RPMI8226 (cell line): ENCODE measurements around the gene OLR1.
A peak's percentile ranks its signal among the peaks of the same experiment; 100 is the strongest.
"Not testable (repeated sequence)": the region's sequence is repeated elsewhere in the genome, so short reads cannot be mapped to it uniquely, and the experiment has no call there.

Source experiments
- DNase-seq: peaks from one replicate; pipeline ENCODE4 v3.0.0-alpha.2; 2015

OLR1 gene

DNA sequence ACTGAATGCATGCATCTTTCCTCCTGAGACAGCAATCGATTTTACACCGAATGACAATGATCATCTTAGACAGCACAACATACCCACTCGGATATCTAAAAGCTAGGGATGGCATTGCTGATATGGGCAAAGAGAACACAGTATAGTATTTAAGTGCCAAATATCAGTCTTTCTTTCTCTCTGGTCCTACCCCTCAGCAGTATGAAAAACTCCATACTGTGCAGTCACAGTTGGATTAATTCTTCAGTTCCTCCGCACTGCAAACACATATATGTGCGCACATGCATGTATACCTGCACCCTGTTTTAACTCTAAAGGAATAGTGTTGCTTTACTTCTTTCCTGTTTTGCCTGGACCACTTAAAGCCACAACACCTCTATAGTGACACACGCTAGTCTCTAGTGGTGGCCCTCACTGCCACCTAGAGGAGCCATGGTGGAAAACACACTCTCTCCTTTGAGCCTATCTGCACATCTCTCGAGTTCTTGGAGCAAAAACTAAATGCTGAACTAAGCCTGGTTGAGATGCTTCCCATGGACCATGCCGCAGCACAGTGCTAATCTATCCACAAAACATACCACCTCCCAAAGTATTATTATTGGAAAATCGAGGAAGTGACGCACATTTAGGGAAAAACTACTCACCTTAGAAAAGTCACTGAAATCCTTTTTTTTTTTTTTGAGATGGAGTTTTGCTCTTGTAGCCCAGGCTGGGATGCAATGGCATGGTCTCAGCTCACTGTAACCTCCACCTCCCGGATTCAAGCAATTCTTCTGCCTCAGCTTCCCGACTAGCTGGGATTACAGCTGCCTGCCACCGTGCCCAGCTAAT is 18.8 kb upstream of the OLR1 start:
- peak; percentile 63 for DNase-seq

DNA sequence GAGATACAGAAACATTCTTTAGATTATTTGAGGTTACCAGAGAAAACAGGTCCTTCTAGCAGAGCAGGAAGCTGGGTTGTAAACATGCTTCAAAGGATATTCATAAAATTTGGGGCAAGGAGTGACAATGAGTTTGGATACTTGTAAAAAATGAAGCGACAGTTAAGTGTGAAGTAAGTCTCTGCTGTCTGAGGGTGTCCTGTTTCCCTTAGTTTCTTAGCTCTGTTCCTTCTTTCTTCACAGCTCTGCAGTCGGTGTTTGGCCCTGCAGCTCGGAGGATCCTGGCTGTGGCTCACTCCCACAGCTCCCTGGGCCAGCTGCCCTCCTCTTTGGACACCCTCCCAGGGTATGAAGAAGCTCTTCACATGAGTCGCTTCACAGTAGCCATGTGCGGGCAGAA is 17.7 kb upstream of the OLR1 start:
- no peak for DNase-seq

DNA sequence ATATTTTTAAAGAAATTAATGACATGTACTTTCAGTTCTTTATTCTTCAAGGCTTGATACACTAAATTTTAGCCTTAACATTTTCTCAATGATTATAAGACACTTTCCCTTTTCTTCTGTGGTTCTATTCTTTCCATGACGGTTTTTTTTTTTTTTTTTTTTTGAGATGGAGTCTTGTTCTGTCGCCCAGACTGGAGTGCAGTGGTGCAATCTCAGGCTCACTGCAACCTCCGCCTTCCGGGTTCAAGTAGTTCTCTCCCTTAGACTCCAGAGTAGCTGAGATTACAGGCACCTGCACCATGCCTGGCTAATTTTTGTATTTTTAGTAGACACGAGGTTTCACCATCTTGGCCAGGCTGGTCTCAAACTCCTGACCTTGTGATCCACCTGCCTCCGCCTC is 15.0 kb upstream of the OLR1 start:
- not testable (repeated sequence) for DNase-seq

DNA sequence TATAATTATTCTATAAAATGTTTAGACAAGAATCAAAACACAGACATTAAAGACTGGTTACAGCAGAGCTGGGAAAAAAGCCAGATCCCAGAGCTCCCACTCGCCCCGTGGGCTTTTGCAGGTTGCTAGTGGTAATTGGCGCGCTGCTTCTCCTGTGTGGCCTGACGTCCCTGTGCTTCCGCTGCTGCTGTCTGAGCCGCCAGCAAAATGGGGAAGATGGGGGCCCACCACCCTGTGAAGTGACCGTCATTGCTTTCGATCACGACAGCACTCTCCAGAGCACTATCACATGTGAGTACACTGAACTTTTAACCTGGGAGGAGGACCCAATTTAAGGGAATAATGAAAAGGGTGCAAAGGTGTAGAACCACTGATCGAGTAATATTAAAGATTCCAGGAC is 14.4 kb upstream of the OLR1 start:
- DNase-seq = no peak

DNA sequence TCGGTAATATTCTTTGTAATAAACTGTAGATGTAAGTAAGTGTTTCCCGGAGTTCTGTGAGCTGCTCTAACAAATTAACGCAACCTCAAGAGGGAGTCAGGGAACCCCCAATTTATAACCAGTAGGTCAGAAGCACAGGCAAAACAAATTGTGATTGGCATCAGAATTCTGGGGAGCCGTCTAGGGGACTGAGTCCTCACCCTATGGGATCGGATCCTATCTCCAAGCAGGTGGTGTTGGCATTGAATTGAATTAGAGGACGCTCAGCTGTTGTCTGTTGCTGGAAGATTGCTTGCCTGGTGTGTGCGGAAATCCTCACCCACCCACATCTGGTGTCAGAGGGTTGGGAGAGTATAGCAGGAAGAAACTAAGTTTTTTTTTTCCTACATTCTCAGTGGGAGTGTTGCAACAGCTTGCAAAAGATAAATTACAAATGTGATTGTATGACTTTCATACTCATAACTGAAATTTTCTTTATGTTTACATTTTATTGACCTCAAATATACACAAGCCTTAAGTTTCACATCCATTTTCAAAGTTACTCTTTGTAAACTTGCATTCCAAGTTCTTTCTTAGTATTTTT is 12.4 kb upstream of the OLR1 start:
- no peak for DNase-seq

DNA sequence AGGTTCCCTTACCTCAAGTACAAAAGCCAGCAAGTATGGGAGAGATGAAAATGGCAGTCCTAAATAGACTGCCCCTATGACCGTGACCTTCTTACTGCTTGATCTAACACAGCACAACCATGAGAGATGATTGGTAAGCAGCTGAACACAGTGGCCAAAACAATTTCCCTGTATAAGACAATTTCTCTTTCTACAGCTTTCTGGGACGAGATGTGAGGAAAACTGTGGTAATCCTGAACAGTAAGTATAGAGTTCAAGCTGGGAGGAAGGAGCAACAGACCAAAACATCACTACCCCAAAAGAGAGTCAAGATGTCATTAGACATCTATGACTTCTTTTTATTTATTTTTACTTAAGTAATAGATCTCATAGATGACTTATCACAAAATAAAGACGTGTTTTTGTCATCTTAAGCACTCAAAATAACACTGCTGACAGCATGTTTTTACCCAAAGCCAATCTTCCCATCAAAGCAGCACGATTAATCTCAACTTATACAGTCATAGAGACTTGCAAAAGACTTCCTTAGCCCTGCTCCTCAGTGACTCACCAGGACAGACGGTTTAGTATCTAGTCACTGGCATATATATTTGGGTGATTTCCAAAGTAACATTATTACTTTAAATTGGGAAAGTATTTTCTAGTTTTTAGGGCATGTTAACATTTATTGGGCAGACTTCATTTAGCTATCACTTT is 10.6 kb upstream of the OLR1 start:
- DNase-seq = no peak

DNA sequence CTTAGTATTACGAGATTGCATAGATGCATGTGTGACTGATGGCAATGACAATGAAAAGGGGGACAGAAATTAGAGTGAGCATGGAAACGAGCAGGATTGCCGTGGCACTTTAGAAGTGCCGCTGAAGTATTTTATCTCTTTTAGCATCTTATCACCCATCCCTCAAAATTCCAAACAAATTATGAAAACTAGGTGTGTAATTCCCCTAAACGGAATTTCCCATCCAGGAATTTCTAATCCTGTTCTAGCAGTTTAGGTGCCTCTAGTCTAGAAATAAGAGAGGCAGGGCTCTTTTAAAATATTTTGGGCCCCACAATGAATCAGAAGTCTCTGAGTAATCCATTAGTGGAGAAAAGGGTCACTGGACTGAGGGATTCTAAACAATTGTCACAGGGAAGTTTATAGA is 7.8 kb upstream of the OLR1 start:
- DNase-seq = no peak

DNA sequence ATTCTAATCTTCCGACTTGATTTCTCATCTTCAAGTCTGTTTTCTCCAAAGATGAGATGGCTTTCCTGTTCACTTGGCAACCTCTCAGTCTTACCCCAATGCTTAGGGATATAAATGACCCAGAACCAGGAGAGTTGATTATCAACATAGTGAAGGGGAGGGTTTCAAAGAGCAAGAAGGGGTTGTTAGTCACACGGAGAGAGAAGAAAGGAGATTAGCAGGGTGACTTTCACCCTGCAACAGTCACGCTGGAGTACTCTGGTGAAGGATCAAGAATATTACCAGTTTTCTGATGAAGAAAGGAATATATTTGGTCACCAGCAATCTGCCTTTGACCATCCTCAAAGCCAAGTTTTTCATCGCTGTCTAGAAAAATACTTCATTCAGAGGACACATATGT is 6.9 kb upstream of the OLR1 start, which contains the start of gene TMEM52B:
Gene TMEM52B, plus strand, starts transcription at position 212 of the 400 bp plus-strand sequence. CDS start 543 bp downstream, outside the sequence.
- no peak for DNase-seq

DNA sequence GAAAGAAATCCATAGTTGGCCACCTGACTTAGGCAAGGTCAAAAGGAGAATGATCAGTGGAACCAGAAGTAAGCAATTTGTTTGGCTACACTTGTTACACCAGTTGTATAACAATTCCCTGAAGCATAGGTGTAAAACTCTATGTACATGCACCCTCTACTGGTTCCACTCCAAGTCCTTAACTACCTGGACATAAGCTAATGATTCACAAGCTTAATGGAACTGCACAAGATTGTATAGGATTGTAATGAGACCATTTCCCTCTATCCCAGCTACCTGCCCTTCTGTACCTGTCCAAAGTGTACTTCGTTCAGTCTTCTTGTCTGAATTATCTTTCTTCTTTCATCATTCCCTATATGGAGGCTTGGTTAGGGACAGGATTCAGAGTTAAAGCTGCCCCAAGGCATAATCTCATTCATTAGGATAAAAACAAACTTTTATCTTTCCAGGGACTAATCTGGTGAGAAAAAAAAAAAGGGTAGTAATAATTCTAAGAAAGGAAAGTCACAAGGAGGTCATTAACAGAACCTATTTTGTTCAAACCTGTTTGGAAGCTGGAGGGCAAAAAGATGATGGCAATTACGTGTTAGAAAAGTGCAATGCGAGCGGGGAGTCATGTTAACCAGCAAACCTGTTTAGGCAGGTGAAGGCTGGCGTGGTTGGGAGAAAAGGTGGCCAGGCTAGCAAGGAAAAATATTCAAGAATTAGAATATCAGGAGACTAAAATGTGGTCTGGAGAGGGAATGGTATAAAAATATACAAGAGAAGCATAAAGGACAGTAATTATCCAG is 4.1 kb upstream of the OLR1 start:
- no peak for DNase-seq

DNA sequence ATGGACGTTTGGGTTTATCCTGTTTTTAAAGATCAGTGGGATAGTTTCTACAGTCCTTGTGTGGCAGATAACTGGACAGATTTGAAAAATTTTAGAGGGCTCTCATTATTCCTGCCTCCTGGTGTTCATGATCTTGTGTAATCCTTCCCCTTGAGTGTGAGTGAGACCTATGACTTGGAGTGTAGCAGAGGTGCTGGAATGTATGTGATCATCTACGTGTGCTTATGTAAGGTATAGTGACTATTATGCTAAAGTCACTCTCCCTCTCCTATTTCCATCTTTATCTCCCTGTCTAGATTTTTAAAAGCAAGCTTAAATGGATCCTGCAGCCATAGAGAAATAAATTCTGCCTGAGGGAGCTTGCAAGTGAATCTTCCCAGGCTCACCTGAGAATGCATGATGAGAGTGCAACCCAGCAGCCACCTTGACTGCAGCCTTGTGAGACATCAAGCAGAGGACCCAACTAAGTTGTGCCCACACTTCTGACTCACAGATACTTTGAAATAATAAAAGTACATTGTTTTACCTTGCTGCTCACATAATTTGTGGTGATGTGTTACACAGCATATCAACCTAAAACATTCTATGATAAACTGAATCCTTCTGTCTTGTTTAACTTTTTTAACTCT is 3.2 kb upstream of the OLR1 start:
- DNase-seq = no peak

DNA sequence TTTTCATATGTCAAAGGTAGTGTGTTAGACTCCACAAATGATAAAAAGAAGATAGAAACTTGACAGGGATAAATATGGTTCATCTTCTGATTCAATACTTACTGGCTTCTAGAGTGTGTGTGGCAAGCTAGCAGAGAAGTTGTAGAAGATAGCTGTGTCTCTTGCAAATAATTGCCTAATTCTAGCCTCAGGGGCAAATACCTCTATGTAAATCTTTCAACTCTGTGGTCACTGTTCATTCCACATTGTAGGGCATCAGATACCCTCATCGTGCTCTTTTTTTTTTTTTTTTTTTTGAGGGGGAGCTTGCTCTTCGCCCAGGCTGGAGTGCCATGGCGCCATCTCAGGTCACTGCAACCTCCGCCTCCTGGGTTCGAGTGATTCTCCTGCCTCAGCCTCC is 1.7 kb downstream of the OLR1 start:
- no peak for DNase-seq

DNA sequence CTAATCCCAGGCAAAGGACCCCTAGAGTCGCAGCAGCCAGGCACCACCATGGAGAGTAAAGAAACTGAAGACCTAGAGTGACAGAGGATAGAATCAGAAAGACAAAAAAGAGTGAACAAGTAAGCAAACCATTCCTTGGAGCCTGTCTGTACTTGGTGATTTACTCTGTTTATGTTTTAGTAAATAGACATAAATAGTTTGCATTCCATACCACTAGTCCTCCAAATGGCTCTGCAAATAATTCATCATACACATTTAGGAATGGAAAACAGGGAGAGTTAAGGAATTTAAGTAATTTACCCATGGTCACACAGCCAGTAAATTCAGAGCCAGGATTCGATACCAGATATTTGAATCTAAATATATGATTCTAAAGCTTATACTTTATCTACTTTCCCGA is 2.8 kb downstream of the OLR1 start:
- no peak for DNase-seq

DNA sequence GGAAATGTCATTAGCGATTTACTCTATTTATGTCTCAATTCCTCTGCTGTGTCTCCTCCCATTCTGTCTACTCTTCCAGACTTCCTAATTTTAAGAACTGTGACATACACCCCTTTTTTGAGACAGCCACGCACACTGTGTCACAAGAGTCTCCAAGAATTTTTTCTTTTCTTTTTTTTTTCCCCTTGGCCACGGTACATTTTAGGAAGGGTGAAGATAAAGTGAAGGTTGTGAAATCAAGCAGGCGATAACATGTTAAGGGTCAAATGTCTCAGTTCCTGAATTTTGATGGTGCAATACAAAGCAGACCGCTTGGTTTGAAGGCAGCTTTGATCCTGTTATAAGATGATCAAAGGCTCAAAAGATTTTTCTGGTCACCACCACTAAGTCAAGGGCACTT is 4.3 kb downstream of the OLR1 start:
- DNase-seq = no peak

DNA sequence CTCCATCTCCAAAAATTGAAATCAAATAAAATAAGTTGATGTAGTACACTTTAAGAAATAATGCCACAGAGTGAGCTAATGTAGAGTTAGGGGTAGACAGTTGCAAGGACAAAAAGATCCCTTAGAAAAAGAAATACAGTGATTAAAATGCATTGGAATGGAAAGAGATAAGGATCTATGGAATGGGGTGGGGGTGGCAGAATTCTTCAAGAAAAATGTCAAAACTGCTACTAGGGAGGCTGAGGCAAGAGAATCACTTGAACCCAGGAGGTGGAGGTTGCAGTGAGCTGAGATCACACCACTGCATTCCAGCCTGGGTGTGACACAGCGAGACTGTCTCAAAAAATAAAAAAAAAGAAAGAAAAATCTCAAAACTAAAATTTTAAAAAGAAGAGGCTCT is 6.5 kb downstream of the OLR1 start:
- DNase-seq = no peak

DNA sequence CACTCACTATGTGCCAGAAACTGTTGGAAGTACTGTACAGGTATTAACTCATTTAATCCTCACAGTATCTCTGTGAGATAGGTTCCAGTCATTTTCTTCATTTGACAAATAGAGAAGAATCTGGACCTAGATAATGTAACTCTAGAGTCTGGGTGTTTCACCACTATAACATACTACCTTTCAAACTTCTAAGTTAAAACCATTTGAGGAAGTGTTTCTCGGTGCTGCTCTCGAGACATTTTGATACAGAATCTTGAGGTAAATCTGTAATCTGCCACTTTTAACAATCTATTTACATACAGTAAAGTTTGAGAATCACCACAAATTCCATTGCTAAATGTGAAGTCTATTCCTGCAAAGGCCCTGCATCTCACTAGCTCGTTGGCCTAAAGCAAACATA is 8.8 kb downstream of the OLR1 start:
- no peak for DNase-seq

DNA sequence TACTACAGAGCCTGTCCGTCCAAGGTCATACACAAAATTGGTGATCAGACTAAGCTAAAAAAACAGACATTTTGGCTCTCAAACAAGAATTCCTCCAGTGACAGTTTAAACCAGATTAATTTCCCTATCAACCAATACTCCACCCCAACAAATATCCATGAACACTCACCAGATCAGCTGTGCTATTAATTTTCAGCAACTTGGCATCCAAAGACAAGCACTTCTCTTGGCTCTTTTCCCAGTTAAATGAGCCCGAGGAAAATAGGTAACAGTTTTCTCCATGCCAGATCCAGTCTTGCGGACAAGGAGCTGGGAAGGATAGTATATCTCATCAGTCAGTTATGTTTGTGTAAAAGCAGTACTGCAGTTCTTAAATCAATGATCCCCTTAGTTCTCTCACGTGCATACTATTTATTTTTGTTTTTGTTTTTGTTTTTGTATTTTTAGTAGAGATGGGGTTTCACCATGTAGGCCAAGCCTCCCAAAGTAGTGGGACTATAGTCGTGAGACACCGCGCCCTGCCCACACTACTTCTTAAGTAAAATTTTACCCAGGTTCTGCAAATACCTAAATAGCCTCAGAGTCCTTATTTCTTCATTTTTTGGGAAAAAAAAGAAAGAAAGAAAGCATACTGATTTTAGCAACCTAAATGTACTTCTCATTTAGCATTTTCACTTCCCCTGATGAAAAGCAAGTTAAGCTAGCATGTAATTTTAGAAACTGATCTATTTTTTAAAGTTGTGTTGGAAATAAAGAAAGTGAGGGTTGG is 11.1 kb downstream of the OLR1 start:
- no peak for DNase-seq

DNA sequence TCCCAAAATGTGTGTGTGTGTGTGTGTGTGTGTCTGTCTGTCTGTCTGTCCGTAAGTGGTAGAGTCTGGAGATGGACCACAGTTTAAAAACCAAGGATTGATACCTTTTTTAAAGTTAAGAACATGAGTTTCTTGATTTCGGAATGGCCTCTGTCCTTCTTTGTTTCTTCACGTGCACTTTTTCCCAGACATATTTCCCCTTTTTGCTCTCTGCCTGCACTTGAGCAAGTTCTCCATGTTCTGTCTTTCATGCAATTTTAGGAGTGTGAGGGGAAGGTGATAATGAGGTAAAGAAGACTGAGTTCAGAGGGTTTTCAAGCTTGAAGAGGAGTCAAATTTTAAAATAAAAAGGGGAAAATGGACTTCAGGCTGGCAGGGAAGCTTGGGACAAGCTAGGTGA is 12.7 kb downstream of the OLR1 start:
- no peak for DNase-seq

DNA sequence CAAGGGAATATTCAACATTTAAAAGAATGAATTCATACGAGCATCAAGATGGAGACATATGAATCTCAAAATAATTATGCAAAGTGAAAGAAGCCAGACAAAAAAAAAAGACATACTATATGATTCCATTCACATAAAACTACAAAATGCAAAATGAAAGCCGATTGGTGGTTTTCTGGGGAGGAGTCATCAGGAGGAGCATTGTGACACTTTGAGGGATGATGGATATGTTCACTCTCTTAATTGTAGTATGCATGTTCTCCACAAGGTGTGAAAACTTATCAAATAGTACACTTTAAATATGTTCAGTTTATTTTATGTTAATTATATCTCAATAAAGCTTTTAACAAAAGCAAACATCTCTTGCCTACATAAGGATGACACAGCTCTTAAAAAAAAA is 13.5 kb downstream of the OLR1 start:
- DNase-seq = no peak

DNA sequence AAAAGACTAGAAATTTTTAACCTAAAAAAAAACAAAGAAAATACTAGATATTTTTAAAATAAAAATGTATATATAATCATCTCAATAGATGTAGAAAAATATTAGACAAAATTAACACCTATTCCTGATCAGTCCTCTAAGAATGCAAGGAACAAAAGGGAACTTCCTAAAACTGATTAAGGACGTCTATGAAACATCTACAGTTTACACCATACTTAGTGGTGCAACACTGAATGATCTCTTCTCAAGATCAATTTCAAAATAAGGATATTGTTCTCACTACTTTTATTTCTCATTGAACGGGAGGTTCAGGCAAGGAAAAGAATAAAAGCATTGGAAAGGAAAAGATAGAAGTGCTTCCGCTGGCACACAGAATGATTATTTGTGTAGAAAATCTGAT is 16.0 kb downstream of the OLR1 start:
- DNase-seq = no peak

DNA sequence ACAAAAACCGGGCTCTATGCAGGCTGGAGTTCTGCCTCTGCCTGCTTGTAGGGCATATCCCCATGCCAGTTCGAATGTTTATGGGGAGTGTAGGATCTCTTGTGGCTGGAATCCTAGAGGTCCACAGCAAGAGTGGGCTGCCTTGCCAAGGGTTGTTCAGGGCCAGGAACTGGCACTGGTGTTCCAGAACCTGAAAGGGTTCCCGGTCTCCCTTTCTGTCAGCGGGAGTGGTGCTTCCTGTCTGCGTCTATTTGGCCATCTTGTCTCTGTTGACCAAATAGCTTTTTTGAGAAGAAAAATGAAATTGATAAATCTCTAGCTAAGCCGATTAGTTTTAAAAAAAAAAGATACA is 17.8 kb downstream of the OLR1 start:
- no peak for DNase-seq

DNA sequence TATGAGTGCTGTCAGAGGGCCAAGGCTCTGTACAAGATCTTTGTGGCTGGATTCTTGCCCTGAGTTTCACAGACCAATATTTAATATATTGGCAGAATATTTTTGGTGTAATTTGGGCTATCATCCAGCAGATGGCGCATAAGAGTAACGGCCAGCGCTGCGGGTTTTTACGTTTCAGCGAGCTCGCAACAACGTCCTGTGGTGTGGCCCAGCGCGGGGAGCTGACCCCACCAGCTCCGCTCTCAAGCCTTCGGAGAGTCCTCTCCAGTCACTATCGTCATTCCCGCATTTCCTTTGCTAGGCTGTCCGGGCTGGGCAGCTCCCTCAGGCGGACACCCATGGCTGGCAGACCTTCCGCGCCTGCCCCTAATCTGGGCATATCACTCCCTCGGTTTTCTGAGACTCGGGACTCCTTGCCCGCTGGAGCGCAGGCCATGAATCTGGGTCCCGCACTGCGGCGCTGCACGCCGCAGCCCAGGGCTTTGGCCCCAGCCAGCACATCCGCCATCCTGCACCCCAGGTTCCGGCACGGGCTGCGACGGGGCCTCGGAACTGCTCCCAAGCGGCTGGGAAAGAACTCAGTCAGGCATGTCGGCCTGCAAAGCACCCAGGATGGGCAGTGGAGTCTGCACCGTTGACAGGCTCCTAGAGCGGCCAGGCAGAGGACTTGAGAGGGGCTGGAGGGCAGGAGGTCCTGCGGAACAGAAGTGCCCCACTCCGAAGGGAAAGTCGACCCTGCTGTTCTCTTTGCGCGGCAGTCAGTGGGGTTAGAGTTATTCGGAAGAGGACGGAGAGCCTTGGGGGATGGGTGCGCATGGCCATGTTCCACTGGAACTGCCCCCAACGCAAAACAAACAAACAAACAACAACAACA is 18.4 kb downstream of the OLR1 start:
- peak; percentile 60 for DNase-seq
